Fibroblast of peridontal ligament (primary cell): ENCODE results near the gene AGTRAP.

ENCODE experiments used
- DNase-seq: peaks from one replicate; pipeline ENCODE4 v3.0.0-alpha.2; 2010; ENCODE audit errors: extremely low read depth

Gene AGTRAP

GRCh38 chr1:11735854-11736745, at the start of gene AGTRAP:
TSS of gene AGTRAP (plus strand) at chr1:11736136. CDS start at chr1:11736209, 73 bp downstream.
- DNase-seq, result peak; percentile 88

DNA sequence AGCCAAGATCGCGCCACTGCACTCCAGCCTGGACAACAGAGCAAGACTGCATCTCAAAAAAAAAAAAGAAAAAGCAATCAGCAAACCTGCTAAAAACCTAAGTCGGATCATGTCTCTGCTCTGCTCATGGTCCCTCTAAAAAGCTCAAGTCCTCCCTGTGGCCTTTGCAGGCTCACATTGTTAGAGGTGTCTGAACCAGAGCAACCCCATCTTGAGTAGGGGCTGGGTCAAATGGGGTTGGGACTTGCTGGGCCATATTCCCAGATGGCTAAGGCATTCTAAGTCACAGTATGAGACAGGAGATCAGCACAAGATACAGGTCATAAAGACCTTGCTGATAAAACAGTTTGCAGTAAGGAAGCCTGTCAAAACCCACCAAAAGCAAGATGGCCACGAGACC, 47.4 kb upstream of the AGTRAP start:
- DNase-seq, result no peak

DNA sequence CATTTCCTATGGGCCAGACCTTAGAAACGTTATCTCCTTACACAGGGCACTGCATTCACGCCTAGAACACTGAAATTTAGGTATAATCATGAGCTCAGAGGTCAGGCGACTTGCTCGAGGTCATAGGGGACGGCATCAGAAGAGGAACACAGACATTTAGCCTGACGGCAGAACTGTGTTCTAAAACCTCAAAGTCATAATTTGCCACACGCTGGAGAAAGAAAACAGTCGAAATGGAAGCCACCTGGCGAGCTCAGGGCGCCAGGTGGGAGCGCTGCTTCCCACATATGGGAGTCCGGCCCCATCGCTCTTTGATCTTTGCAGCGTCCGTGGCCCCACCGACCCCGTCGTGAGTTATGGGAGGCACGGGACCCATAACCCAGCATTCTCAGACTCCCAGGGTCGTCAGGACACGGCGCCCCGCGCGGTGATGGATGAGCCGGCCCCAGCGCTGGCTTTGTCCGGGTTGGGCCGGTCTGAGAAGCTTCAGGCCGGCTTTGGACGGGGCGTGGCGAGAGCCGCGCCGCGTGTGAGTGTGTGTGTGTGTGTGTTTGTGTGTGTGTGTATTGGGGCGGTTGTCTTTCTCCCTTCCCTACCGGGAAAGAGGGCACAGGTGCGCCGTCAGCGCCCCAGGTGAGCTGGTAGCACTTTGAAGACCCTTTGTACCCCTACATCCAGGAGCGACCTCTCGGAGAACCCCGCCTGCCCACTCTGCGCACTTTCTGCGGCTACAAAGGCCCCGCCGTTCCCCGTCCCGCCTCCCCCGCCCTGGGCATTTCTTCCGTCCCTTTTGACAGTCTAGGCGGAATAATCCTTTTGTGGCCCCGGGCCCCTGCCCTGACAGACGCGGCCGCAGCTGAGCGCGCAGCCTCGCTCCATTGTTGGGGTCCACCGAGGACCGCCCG, 45.3 kb upstream of the AGTRAP start:
- no peak for DNase-seq

DNA sequence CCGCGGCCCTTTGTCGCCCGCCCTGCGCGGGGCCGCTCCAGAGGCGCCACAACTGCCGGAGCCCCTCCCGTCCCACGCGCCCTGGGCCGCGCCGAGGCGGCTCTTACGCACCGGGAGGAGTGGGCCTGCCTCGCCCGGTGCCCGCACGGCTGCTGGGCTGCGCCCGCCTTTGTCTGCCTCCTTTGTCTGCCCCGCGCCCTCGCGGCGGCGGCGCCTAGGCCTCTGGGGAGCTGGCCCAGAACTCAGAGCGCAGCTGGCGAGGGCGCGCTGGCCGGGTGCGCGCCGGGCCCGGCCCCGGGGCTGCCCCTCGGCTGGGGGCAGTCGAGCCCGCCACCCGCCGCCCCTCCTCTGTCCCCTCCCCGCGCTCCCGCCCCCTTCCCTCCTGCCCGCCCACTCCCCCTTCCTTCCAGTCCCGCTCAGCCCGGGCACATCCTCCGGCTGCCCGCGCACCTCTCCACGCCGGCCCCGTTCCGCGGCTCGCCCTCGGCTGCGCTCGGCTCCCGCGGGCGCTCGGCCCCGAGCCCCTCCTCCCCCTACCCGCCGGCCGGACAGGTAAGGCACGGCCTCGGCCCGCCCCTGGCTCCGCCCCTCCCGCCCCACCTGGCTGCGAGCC, 44.5 kb upstream of the AGTRAP start, which contains the start of gene DRAXIN:
TSS of gene DRAXIN (plus strand) at position 409 of the 613 bp plus-strand sequence. CDS start 14,549 bp downstream, outside the sequence.
- no peak for DNase-seq

- no peak for DNase-seq
Measured at GRCh38 chr1:11691928-11692711, 43.8 kb upstream of the AGTRAP start.

- peak; percentile 82 for DNase-seq
Measured at GRCh38 chr1:11693024-11693590, 42.8 kb upstream of the AGTRAP start.

DNA sequence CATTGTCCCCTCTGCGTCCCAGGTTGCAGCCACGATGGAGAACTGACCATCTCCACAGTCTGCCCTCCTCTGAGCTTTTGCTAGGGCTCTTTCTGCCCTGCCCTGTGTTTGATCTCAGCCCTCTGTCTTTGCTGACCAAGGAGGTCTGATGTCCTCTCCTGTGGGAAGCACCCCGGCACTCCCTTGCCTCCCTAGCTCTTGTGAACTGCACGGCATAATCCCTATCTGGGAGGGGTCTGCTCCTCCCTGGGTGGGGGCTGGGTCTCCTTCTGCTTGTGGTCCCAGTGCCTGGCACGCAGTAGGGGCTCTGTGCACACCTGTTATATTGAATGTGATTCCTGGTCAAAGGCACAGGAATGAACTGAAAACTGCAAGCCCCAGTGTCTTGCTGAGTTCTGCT, 42.0 kb upstream of the AGTRAP start:
- no peak for DNase-seq

DNA sequence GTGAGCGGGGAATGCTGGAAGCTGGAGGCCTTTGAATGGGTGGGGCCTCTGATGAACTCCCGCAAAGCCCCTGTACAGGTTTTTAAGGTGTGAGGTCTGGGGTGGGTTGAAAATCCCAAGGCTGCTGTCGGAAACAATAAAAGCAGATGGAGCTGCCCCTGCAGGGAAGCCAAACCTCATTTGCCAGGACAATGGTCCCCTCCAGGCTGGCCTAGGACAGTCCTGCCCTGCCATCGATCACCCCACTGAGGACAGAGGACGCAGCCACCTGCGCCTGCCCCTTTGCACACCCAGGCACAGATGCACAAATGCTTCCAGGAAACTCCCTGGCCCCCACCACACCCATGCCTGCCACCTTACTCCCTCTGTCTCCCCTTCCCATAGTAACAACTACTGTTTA, 40.1 kb upstream of the AGTRAP start:
- no peak for DNase-seq

DNA sequence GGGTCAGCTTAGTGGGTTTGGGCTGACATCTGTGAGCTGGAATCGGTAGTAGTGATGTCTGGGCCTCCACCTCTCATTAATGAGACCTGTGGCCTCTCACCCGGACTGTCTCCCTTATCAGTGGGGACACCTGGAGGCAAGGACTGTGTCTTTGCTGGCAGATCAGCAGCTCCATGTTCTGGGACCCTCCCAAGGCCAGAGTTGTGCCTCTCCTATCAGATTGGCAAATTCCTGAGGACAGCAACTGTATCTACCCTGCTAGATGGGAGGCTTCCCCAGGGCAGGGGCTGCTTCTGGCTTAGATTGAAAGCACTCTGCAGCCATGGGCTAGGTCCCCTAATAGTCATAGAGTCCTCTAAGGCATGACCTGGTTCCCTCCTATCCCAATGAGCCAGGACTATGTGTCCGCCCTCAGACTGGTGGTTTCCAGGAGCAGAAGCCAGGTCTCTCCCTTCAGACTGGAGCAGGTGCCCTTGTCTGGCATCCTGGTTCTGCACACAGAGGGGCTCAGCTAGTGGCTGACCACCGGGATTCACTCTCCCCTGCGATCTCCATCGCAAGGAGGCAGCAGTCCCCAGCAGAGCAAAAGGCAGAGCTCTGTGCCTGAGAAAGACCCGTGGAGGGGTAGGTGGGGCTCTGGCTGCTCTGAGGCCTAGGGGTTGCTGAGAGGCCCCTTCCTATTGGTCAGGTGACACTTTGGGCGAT, 38.6 kb upstream of the AGTRAP start:
- no peak for DNase-seq

DNA sequence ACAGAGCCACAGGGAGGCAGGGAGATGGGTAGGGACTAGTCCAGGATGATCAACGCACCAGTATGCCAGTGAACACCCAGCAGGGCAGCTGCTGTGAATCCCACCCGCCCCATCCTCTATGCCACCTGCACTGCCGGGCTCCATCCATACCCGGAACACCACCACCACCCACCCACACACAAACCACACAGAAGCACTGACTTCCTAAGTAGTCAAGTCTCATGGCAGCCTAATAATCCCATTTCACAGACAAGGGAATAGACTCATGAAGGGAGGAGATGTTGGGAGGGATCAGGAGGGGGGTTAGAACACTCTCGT, 38.1 kb upstream of the AGTRAP start:
- no peak for DNase-seq

GRCh38 chr1:11700601-11701467, 35.1 kb upstream of the AGTRAP start:
- DNase-seq, result no peak

DNA sequence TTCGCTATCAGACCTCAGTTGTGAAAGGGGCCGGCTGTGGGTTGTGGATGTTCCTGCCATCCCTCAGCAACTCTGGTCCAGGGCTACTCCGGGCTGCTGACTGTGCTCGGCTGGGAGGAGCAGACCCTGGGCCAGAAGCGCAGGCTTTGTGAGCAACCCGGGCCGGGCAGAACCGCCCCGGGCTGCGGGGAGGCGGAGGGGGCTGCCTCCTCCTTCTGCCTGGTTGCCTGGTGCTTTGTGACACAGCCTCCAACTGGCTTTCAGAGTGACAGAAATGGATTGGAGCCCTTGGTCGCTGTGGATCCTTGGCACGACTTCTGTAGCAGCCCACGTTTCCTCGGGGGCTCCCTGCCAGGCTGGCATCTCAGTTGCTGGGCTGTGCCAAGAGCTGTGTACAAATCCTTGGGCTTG, 34.4 kb upstream of the AGTRAP start:
- no peak for DNase-seq

DNA sequence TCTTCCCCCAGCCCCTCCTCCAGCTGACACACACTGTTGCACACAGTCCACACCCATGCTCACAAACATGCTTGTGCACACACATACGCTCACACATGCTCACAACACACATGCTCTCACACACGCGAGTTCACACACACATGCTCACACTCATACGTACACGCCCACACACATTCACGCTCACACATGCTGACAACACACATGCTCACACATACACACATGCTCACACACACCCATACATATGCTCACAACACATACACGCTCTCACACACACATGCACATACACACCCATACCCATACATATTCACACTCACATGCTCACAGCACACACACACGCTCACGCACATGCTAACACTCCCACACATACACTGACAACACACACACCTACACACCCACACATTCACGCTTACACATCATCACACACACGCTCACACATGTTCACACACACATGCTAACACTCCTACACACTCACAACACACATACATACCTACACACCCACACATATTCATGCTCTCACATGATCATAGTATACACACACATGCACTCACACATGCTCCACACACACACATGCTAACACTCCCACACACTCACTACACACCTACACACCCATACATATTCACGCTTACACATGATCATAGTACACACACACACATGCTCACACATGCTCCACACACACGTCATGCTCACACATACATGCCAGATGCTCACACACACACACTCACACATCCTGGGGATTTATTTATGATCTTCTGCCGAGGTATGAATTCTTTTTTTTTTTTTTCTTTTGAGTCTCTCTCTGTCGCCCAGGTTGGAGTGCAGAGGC, 33.7 kb upstream of the AGTRAP start:
- DNase-seq, result no peak

DNA sequence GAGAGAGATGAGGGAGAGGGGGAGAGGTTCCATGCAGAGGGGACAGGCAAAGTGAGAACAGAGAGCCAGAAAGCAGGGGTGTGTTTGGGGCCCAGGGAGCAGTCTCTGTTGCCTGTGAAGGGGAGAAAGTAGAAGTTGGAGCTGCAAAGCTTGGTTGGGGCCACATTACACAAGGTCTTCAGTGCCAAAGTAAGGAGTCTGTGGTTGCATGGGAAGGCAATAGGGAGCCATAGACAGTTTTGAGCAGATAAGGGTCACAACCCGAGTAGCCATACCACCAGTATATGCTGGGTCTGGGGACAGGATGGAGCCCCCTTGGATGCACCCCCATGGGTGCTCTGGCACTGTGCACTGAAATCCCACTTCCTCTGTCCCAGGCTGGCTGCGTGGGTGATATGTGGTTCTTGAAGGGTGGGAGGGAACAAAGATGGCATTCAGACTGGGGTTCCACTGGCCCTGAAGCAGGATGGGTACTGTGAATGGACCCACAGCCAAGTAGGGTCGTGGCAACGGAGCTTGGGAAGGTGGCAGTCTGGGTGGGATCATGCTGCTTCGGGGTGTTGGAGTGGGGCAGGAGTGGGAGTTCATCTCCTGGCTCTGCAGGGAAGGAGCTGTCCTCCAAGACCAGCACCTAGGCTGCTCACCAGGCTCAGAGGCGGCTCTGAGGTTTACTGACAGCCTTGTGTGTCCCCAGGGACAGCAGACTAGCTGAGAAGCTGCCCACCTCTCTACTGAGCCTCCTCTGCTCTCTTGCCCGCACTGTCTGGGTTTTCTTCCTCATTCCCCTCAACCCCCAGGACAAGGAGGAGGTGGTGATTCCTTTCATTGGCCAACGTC, 32.4 kb upstream of the AGTRAP start:
- DNase-seq, result no peak

GRCh38 chr1:11704194-11704529, 31.8 kb upstream of the AGTRAP start:
- no peak for DNase-seq

DNA sequence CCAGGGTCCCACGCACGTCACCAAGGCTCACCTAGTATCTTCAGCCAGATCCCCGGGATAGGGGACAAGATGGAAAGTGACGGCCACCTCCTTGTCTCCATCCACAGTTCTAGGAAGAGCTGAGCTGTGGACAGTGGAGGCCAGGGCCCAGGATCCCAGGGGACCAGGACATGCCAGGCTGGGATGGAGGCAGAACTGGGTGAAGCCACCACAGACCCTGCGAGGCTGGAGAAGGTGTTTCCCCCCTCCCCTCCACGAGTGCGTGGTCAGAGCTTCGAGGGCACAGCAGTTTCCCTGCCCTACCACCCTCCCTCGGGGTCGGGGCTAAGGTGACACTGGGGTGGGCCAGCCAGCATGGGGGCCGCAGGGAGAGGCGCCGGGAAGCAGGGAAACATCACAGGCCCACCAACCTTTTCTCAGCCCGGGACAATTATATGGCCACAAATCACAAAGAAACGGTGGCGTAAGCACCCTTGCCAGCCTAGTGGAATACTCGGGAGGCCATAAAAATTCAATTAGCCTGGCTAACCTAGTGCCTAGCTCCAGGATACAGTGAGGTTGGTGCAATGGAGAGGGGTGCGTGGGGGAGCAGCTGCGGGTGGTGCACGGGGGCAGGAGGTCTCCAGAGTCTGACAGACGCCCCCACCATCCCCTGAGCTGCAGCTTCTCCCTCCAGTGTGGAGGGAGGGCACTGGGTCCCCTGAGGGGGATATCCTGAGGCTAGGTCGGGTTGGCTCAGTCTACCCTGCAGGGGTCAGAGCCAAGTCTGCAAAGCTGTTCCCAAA, 31.1 kb upstream of the AGTRAP start:
- DNase-seq, result no peak

GRCh38 chr1:11705596-11705995, 30.3 kb upstream of the AGTRAP start:
- no peak for DNase-seq
